Occipital lobe (tissue), 2 donors: ENCODE results near the gene ETV1. TPM values are rescaled to one million over a fixed set of nuclear protein-coding genes. Genes with fewer than 3 reads are reported as not detected.

Experiments used
- small RNA-seq: library from RNA; depleted of rRNA; stranded (forward); fragments of <200 nt; gene quantifications from one replicate; pipeline ENCODE3, GENCODE V24; 2014
- total RNA-seq: library from RNA; depleted of rRNA; stranded (reverse); fragments of >200 nt; gene quantifications from one replicate; pipeline ENCODE4 v1.2.3, GENCODE V29; 2014

The ETV1 gene
- total RNA-seq, 1 donor from 2014 or later, result 66.1 TPM

Small RNA genes lying within 50 kb of the gene (small RNA-seq; reads per million reads assigned to genes)
- not detected for gene RF00019
